DMS53 treated with DMSO at 0.1 percent for 48 hours (cell line): Measurements from ENCODE around the gene NSF.
"Not testable (repeated sequence)": the region's sequence is repeated elsewhere in the genome, so short reads cannot be mapped to it uniquely, and the experiment has no call there.

Experiments
- DNase-seq: peaks from one replicate; lab custom pipeline; 2025; ENCODE audit not compliant: unreplicated experiment; lab: John Stamatoyannopoulos, UW

NSF gene

DNA sequence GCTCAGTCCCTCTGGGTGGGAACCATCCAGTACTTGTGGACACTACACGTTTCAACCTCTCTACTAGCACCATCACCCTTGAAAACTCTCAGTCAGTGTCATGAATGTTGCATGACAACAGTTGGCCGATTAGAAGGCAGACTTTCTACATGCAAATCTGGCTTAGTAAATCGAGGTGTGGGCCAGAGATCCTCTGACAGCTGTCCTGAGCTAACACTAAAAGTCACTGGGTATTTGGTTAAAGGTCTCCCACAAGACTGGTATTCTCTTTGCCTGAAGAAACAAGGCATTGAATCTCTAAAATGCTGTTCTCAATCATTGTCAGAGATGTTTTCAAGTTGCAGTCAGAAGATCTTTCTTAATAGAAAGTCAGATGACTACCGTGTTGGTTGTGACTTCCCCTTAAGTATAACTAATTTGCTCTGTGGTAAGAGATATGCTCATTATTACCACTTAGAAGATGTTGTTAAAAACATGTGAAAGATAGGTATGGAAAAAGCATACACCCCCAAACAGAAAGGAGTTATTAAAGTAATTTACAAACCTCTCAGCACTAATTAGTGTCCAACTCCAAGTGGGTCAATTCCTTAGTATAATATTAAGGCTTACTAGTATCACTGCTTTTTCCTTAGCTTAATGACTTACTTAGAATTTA lies 165.7 kb downstream of the NSF start:
- no peak for DNase-seq

GRCh38 chr17:46756861-46757260 lies 166.4 kb downstream of the NSF start:
- no peak for DNase-seq

DNA sequence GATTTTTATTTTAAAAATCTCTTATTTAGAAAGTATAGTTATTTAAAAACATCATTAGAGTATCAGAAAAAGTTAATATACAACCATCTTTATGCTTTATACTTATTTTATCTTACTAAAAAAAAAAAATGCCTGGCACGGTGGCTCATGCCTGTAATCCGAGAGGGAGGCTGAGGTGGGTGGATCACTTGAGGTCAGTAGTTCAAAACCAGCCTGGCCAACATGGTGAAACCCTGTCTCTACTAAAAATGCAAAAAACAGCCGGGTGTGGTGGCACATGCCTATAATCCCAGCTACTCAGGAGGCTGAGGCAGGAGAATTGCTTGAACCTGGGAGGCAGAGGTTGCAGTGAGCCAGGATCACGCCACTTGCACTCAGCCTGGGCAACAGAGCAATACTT lies 167.1 kb downstream of the NSF start:
- DNase-seq, result not testable (repeated sequence)

- peak; percentile 89 for DNase-seq
Observed at GRCh38 chr17:46758614-46759013, 168.1 kb downstream of the NSF start.

- DNase-seq, result no peak
Observed at GRCh38 chr17:46759141-46759540, 168.7 kb downstream of the NSF start.

- DNase-seq, result no peak
Observed at GRCh38 chr17:46763416-46763815, 172.9 kb downstream of the NSF start.

- DNase-seq, result no peak
Observed at GRCh38 chr17:46764000-46764708, 173.7 kb downstream of the NSF start.

DNA sequence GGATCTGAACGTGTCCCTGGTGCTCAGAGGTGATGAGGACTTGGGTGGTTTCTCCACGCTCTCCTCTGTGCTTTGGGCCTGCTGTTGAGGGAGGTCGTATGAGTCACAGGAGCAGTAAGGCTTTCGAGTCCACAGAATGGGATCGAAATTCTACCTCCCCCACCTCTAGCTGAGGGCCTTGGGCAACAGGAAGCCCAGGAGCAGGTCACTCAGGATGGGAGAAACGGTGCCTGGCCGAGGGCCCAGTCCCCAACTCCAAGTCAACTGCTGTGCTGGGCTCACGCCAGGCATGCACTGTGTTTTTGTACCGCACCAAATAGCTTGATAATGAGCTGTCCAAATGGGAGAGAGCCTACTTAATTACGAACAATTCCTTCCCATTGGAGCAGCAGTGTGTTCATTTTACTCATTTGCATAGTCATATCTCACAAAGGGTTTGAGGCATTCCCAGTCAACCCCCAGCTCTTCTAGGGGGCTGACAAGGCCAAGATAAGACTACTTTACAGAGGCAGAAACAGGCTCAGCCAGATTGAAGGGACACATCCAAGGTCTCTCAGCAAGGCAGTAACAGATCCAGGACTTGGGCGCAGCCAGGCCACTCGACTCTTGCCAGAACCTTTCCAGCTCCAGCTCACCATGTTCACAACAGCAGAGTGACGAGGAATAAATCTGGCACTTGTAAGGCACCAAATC lies 174.4 kb downstream of the NSF start:
- DNase-seq, result no peak

DNA sequence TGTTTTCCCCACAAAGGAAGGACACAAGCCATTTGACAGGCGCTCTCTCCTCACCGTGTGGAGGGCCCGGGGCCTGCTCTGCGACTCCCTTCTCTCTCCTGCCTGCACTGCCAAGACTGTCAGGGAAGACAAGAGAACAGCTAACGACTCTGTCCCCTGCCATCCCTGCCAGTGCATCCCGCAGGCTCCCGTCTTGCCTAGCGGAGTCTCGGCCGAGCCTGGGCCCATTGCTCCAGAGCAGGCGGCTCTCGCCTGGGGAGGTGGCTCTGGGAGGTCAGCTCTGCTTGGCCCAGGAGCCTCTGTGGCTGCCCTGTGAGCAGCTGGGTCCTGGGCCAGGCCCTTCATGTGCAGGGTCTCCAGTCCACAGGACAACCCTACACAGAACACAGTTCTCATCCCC lies 175.0 kb downstream of the NSF start:
- no peak for DNase-seq

DNA sequence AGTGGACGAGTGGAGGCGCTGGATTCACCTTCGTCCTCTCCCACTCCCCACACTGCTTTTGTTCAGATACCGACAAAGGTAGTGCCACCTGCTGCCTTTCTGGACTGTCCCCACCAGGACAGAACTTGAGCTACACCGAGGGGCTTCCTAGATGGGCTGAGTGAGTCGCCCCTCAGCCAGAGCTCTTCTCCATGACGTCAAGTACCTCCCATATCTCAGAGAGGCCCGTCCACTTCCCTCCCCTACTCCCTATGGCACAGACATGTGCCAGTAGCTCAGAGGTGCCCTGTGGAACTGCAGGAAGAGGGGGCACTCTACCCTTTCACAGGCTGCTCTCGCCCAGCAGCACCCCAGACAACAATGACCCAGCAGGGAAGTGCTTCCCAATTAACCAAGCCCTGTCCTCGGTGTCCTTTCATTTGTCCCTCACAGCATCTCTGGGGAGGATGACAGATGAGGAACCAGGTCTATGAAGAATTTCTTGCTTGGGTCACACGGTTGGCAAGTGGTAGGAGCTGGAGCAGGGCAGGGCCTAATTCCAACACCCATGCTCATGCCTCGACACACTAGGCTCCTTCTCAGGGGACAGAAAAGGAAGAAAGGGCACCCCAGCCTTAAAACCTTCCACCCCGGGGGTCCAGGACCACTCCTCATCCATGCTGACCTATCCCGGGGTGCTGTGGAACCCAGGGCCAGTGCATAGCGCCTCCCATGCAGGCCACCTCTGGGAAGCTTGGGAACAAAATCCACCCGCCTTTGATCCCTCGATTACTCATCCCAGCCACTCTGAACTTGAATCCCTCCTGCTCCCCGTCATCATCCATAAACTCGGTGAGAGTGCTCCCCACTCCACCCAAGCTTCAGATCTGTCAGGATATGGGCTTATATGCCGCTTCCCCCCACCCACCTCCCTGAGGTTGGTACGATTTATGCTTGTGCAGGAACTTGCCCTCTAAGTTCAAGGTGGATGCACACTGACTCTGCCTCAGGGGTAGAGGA lies 176.3 kb downstream of the NSF start:
- DNase-seq, result no peak

DNA sequence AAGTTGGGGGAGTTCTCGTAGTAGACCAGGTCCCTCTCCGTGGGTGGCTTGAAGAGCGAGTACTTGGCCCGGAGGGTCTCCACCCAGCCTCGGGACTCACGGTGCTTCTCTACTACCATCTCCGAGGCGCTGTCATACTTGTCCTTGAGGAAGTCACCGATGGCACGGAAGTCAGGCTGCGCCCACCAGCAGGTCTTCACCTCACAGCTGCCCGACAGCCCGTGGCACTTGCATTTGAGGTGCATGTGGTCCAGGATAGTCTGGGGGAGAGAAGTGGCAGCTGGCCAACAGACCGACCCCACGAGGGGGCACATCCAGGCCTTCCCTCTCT lies 178.0 kb downstream of the NSF start:
- no peak for DNase-seq

DNA sequence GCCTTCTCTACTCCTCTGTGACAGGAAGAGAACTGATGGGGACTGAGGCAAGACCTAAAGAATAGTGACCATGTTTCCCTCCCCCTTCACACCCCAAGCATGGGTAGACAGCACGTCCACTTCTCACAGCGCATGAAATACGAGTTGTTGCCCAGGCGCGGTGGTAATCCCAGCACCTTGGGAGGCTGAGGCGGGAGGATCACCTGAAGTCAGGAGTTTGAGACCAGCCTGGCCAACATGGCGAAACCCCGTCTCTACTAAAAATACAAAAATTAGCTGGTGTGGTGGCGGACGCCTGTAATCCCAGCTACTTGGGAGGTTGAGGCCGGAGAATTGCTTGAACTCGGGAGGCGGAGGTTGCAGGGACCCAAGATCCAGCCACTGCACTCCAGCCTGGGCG lies 178.4 kb downstream of the NSF start:
- not testable (repeated sequence) for DNase-seq

DNA sequence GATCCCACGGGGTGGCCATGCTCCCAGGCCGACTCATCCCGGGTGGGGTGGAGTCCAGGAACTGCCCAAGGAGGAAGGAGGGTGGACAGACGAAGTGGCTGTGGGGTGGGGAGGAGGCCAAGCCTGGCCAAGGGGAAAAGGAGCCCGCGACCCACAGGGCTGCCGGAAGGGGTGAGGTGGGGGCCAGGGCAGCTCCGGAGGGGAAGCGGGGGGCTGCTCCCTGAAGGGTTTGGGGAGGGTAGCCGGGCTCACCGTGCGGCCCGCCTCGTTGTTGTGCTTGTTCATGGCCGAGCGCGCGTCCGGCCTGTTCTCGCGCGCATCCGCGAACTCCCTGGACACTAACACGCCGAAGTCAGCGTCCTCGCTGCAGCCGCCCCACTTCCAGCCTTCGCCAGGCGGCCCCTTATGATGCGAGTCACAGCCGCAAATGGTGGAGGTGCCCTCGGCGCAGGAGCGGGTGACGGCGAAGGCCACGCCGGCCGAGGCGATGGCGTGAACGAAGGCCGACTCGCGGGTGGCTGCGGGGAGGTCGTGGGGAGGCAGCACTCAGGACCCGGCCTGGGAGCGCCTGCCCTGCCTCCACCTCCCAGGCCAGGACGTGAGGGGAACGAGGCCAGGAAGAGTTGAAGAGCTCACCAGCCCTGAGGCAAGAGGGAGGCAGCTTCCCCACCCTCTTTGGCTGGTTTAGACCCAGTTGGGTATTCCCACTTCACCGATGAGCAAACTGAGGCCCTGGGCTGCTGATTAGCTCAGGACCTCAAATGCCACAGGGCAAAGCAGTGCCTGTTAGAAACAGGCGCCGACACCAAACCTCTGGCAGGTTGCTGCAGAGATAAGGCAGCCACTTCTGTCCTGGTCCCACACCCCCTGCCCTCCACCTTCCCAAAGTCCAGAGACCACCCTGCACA lies 179.3 kb downstream of the NSF start:
- DNase-seq, result no peak

DNA sequence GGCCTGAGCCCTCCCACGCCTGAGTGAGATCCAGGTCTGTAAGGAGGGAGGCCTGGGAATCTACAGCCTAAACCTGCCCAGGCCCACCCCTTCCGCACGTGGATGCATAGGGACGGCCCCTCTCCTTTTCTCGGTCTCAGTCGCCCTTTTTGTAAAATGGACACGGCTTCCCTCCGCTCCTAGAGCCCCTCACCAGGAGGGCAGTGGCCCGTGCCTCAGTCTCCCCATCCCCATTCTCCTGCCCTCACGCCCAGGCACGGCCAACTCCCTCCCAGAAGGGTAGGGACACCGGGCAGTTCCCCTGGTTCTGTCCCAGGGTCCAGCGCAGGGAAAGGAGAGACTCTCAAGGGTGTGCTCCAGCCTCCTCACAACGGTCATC lies 180.0 kb downstream of the NSF start:
- DNase-seq, result no peak

- peak; percentile 49 for DNase-seq
Observed at GRCh38 chr17:46770818-46771560, 180.5 kb downstream of the NSF start.

GRCh38 chr17:46771561-46772474 lies 181.3 kb downstream of the NSF start:
- DNase-seq, result peak; percentile 15

- no peak for DNase-seq
Observed at GRCh38 chr17:46772475-46773220, 182.2 kb downstream of the NSF start.

GRCh38 chr17:46773221-46773605 lies 182.7 kb downstream of the NSF start:
- DNase-seq, result no peak
